Vagina (tissue), 2 donors: ENCODE measurements around the gene TAF10. TPM values are rescaled to one million over a fixed set of nuclear protein-coding genes. Genes with fewer than 3 reads are reported as not detected.

Experiments
- DNase-seq, 2 donors: peaks; one replicate each; pipeline ENCODE4 v3.0.0-alpha.2; 2017; ENCODE audit errors: extremely low spot score in 2 of 2
- H3K27ac ChIP-seq: fragments of 200-600 bp; sonication (generic); one replicate; pipeline ENCODE4 v1.5.1; 2019
- H3K27me3 ChIP-seq: fragments of 200-600 bp; sonication (generic); one replicate; pipeline ENCODE4 v1.5.1; 2019
- H3K36me3 ChIP-seq, 2 donors: fragments of 200-600 bp; sonication (generic); one replicate each; pipeline ENCODE4 v1.5.1; 2017 to 2019
- H3K4me1 ChIP-seq: fragments of 200-600 bp; sonication (generic); one replicate; pipeline ENCODE4 v1.5.1; 2019
- H3K4me3 ChIP-seq, 2 donors: fragments of 200-600 bp; sonication (generic); 1 replicate in 1 of 2; 2 replicates in 1 of 2; pipeline ENCODE4 v1.5.1; 2016 to 2019
- H3K9me3 ChIP-seq: fragments of 200-600 bp; sonication (generic); one replicate; pipeline ENCODE4 v1.5.1; 2019
- POLR2A ChIP-seq, 2 donors: fragments of 450-650 bp; IDR thresholded peaks; one replicate each; pipeline ENCODE4 v1.6.1; 2017; ENCODE audit warnings: antibody characterized with exemption in 2 of 2, mild to moderate bottlenecking in 2 of 2, moderate library complexity in 2 of 2
- POLR2AphosphoS5 ChIP-seq, 2 donors: sonication (generic); formaldehyde crosslinking; IDR thresholded peaks; one replicate each; pipeline ENCODE4 v1.9.0; 2017; ENCODE audit warnings: antibody characterized with exemption in 2 of 2, mild to moderate bottlenecking in 2 of 2, low read depth in 1 of 2; ENCODE audit not compliant: insufficient read depth in 1 of 2
- intact Hi-C: fragments of 100-400 bp; cut with DNase I; formaldehyde crosslinking; loops from one replicate; pipeline ENCODE4 v1.15.1; 2023
- total RNA-seq: library from RNA; depleted of rRNA; stranded (reverse); fragments of >200 nt; gene quantifications from one replicate; pipeline ENCODE4 v1.2.3, GENCODE V29; 2016
- TF ChIP-seq, protein P1 (sequence below), 3 experiments: fragments of 450-650 bp in 2 of 3; fragments of 200-600 bp in 1 of 3; sonication (generic) in 1 of 3; IDR thresholded peaks; one replicate each; pipeline ENCODE4 v1.5.1; 2017 to 2019; ENCODE audit warnings: antibody characterized with exemption in 3 of 3, mild to moderate bottlenecking in 2 of 3, moderate library complexity in 2 of 3

TAF10 gene
- total RNA-seq, 1 donor from 2014 or later, result 48.1 TPM

GRCh38 chr11:6640985-6641701 is 29.1 kb upstream of the TAF10 start:
- TF ChIP-seq POLR2AphosphoS5 (IDR thresholded peaks at IDR 0.05; ENCODE audit: insufficient read depth in 1 of 2, low read depth in 1 of 2) (no peak), POLR2A (IDR thresholded peaks at IDR 0.05) (no peak)
- TF ChIP-seq, protein P1, sequence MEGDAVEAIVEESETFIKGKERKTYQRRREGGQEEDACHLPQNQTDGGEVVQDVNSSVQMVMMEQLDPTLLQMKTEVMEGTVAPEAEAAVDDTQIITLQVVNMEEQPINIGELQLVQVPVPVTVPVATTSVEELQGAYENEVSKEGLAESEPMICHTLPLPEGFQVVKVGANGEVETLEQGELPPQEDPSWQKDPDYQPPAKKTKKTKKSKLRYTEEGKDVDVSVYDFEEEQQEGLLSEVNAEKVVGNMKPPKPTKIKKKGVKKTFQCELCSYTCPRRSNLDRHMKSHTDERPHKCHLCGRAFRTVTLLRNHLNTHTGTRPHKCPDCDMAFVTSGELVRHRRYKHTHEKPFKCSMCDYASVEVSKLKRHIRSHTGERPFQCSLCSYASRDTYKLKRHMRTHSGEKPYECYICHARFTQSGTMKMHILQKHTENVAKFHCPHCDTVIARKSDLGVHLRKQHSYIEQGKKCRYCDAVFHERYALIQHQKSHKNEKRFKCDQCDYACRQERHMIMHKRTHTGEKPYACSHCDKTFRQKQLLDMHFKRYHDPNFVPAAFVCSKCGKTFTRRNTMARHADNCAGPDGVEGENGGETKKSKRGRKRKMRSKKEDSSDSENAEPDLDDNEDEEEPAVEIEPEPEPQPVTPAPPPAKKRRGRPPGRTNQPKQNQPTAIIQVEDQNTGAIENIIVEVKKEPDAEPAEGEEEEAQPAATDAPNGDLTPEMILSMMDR (IDR thresholded peaks at IDR 0.05), result no peak
- no peak overlapping the region for H3K27ac ChIP-seq
- H3K4me1 ChIP-seq, result peaks cover 39% of the 10 kb centered on the region
- H3K27me3 ChIP-seq, result no peaks in the 10 kb centered on the region
- H3K9me3 ChIP-seq, result no peaks in the 10 kb centered on the region
- no peak for DNase-seq
- peaks cover 0 to 14% of the 10 kb centered on the region in 2 donors for H3K36me3 ChIP-seq
- H3K4me3 ChIP-seq, result no peak overlapping the region
- intact Hi-C loops, result no loop called here

GRCh38 chr11:6640036-6640984 is 28.3 kb upstream of the TAF10 start:
- intact Hi-C loops, result no loop called here
- Histone ChIP-seq H3K9me3 (no peaks in the 10 kb centered on the region), H3K4me3 (no peak overlapping the region), H3K36me3 (peaks cover 0 to 14% of the 10 kb centered on the region in 2 donors), H3K27ac (no peak overlapping the region), H3K4me1 (peaks cover 39% of the 10 kb centered on the region), H3K27me3 (no peaks in the 10 kb centered on the region)
- TF ChIP-seq POLR2A (IDR thresholded peaks at IDR 0.05) (no peak), POLR2AphosphoS5 (IDR thresholded peaks at IDR 0.05; ENCODE audit: insufficient read depth in 1 of 2, low read depth in 1 of 2) (no peak)
- TF ChIP-seq, protein P1 (IDR thresholded peaks at IDR 0.05), result no peak
- no peak for DNase-seq

DNA sequence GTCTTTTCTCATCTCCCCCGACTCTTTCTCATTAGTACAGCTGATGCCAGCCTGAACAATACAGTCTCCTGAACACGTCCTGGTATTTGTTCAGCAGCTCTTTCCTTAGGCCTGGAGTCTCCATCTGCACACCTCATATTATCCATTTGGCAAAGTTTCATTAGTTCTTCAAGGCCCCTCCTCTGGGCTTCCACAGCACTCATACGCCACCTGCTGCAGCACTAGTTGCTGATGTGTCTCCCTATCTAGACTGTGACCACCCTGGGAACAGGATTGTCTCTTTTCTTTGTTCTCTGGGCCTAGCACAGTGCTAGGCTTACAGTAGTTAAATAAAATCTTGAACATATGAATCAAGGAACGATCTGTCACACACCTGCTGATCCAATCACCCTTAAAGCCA is 26.4 kb upstream of the TAF10 start:
- H3K4me3 ChIP-seq, result no peak overlapping the region
- intact Hi-C loops, result loop anchor here (5.0 kb wide), 1 partner anchor 1451 kb away; no protein-coding TSS in a partner anchor
- no peaks in the 10 kb centered on the region for H3K27me3 ChIP-seq
- no peaks in the 10 kb centered on the region for H3K9me3 ChIP-seq
- TF ChIP-seq POLR2AphosphoS5 (IDR thresholded peaks at IDR 0.05; ENCODE audit: insufficient read depth in 1 of 2, low read depth in 1 of 2) (no peak), POLR2A (IDR thresholded peaks at IDR 0.05) (no peak)
- TF ChIP-seq, protein P1 (IDR thresholded peaks at IDR 0.05), result no peak
- H3K27ac ChIP-seq, result peak overlapping the region; percentile 47
- DNase-seq, result no peak
- H3K4me1 ChIP-seq, result peaks cover 46% of the 10 kb centered on the region
- peaks cover 0 to 20% of the 10 kb centered on the region in 2 donors for H3K36me3 ChIP-seq

GRCh38 chr11:6637871-6638270 is 25.9 kb upstream of the TAF10 start:
- Histone ChIP-seq H3K9me3 (no peaks in the 10 kb centered on the region), H3K4me1 (peaks cover 46% of the 10 kb centered on the region), H3K27me3 (no peaks in the 10 kb centered on the region), H3K27ac (peak overlapping the region; percentile 47), H3K36me3 (peaks cover 0 to 26% of the 10 kb centered on the region in 2 donors), H3K4me3 (no peak overlapping the region)
- DNase-seq, result no peak
- intact Hi-C loops, result loop anchor here (5.0 kb wide), 1 partner anchor 1451 kb away; no protein-coding TSS in a partner anchor
- TF ChIP-seq, protein P1 (IDR thresholded peaks at IDR 0.05), result no peak
- TF ChIP-seq POLR2AphosphoS5 (IDR thresholded peaks at IDR 0.05; ENCODE audit: insufficient read depth in 1 of 2, low read depth in 1 of 2), result peak in 1 of 2 donors; percentile 17
